ENCODE data around the gene PRH1. TPM values are rescaled to one million over a fixed set of nuclear protein-coding genes. Genes with fewer than 3 reads are reported as not detected.

The PRH1 gene
- total RNA-seq = 5.2 and 8.3 TPM in 2 replicates

DNA sequence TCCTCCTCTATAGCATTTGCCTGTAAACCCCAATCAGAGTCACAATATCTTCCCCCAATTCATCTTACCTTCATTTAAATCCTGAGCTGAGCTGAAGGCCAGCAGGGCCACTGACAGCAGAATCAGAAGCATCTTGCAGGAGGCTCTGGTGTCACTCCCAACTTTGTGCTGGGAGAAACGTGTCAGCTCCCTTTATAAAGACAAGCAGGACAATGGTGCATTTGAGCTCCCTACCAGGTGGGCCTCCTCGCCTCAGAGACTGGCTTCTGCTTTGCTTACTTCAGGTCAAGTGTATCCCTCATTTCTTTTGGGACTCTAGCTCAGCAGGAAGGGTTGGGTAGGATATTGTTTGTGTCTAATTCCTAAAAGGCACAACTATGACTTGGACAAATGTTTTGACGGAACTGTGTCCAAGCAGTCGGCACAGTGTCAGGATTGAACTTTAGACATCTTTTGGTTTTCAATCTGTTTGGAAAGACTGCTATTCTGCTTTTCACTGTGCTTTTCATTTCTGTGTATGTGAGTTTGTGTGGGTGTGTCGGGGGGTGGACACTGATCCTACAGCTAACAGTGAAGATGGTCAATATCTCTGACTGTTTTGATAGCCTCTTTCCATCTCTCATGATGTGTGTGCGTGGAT lies at the start of gene PRH1:
PRH1 (minus strand) TSS at position 170 of the 640 bp plus-strand sequence; CDS start at position 132, 38 bp downstream.
- DNase-seq (ENCODE audit: low read depth in 2 of 2) = no peak

DNA sequence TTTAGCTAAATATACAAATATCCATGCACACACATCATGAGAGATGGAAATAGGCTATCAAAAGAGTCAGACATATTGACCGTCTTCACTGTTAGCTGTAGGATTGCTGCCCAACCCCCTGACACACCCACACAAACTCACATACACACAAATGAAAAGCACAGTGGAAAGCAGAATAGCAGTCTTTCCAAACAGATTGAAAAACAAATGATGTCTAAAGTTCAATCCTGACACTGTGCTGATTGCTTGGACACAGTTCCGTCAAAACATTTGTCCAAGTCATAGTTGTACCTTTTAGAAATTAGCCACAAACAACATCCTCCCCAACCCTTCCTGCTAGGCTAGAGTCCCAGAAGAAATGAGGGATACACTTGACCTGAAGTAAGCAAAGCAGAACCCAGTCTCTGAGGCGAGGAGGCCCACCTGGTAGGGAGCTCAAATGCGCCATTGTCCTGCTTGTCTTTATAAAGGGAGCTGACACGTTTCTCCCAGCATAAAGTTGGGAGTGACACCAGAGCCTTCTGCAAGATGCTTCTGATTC lies 44.8 kb upstream of the PRH1 start, which contains the start of gene PRH2:
PRH2 (plus strand) TSS at position 491 of the 541 bp plus-strand sequence; CDS start at position 529, 38 bp downstream.
- no peak for DNase-seq (ENCODE audit: low read depth in 2 of 2)

DNA sequence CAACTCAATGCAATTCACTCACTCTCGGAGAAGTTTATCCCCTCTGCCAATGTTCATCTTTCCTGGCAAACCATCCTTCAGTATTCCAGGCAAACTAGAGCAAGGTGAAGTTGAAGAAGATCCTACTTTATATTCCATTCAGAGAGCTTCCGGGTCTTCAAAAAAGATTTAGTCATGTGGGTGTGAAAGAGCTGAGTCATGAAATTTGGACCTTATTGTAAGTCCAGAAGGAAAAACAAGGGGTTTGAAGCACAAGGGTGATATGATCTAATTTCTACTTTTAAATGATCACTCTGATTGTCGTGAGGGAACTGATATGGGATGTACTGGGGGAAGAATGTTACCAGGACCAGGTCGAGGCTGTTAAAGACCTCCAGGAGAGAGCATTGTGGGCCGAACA lies 42.2 kb upstream of the PRH1 start:
- DNase-seq (ENCODE audit: low read depth in 2 of 2) = no peak

DNA sequence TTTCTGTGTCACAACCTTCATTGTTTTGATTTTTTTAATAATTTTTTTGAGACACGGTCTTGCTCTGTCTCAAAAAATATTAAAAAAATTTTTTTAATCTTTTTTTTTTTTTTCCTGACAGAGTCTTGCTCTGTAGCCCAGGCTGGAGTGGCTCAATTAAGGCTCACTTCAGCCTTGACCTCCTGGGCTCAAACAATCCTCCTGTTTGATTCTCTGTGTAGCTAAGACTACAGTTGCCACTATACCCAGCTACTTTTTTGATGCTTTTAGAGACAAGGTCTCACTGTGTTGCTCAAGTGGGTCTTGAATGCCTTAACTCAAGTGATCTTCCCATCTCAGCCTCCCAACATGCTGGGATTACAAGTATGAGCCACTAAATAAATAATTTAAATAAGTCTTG lies 35.8 kb upstream of the PRH1 start:
- no peak for DNase-seq (ENCODE audit: low read depth in 2 of 2)

DNA sequence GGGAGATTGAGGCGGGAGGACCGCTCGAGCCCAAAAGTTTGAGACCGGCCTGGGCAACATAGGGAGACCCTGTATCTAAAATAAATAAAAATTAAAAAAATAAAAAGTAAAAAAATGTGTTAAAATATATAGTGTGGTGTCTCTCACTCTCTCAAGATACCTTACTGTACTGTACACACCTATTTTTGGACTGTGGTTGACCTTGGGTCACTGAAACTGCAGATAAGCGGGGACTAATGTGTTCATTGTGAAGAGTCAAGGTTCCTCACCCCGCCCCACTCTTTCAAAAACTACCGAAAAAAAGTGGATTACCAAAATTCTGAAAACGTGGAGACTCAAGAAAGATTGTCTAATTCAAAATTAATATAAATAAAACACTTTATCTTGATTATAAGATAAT lies 26.3 kb upstream of the PRH1 start:
- DNase-seq (ENCODE audit: low read depth in 2 of 2) = no peak

DNA sequence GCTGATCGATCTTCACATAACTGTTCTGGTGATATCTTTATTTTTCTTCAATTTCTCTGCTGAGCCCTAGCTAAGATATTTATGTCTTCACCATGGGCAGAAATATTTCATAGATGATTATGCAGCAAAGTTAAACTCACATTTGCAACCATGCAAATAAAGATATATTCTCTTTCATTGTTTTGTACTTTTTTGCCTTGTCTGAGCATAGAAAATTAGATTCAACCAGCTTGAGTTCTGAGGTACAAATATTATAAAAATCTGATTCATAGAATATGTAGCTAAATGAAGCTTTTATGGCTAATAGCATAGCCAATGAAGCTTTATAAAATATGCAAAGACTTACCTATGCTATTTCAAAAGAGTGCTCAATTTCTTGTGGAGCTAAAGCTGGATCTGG lies 25.4 kb upstream of the PRH1 start, which contains the start of gene TAS2R13:
TAS2R13 (minus strand) TSS at position 101 of the 400 bp plus-strand sequence. CDS start 264 bp downstream, outside the sequence.
- DNase-seq (ENCODE audit: low read depth in 2 of 2) = no peak

DNA sequence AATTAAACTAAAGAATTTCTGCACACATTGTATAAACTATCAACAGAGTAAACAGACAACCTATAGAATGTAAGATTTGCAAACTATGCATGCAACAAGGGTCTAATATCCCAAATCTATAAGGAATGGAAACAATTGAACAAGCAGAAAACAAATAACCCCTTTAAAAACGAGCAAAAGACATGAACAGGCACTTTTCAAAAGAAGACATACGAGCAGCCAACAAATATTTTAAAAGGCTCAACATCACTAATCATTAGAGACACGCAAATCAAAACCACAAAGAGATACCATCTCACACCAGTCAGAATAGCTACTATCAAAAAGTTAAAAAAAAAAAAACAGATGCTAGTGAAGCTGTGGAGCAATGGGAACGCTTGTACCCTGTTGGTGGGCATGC lies 20.6 kb upstream of the PRH1 start:
- no peak for DNase-seq (ENCODE audit: low read depth in 2 of 2)

DNA sequence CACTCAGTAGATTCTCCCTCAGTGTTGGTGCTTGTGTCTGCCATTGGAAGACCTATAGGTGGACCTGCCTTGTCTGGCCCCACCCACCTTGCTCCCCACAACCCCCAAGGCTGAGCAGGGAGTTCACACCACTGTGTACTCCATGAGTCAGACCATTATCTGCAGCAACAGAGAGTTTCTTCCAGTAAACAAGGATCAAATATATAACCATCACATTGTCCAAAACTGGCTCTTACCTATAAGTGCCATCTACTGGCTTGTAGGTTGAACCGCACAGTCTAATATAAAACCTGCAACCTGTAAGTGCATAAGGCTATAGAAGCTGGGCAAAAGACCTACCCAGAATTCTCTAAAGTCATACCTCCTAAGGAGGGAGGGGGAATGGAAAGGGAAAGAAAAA lies 17.4 kb upstream of the PRH1 start:
- DNase-seq (ENCODE audit: low read depth in 2 of 2) = peak in 1 of 2 donors; percentile 5

DNA sequence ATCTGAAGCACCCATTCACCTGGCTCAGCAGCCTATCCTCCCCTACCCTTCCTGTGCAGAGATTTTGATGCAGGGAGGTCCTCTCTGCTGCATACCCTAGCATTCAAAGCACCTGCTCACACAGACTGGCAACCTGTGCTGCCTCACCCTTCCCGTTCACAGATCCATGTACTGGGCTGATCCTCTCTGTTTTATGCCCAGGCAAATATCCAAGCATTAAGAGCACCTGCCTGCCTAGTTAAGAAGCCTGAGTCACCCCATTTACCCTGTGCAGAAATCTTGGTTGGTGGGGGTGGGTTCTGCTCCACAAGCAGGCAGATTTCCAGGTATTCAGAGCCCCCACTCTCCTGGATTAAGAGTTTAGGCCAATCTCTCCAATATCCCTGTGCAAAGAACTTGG lies 16.9 kb upstream of the PRH1 start:
- DNase-seq (ENCODE audit: low read depth in 2 of 2) = no peak

DNA sequence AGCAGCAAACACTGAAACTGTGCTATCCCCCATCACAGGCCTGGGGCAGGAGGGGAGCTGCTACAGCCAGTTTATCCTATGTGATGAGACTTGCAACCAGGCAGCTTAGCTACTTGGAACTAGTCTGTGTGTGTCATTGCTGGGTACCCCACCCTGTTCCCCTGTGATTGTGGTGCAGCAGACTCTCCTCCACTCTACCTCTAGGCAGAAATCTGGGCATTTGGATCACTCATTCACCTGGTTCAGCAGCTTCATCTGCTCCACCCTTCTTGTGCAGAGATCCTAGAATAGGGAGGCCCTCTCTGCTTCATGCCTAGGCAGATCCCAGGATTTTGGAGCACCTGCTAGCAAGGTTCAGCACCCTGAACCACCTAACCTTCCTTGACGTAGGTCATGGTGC lies 16.5 kb upstream of the PRH1 start:
- no peak for DNase-seq (ENCODE audit: low read depth in 2 of 2)

DNA sequence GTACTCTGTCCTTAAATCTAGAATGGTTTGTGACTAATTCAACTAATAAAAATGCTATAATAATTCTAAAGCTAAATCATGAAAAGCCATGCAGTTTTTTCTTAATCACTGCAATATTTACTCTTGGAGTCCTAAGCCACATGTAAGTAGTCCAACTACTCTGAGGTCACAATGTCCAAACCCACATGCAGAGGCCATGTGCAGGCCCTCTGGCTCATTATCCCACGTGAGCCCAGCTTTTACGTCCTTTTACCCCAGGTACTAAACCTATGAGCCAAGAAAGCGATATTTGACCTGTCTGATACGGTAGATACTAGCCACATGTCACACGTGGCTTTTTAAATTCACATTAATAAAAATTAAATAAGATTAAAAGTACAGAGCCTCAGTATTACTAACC lies 12.8 kb upstream of the PRH1 start:
- no peak for DNase-seq (ENCODE audit: low read depth in 2 of 2)

DNA sequence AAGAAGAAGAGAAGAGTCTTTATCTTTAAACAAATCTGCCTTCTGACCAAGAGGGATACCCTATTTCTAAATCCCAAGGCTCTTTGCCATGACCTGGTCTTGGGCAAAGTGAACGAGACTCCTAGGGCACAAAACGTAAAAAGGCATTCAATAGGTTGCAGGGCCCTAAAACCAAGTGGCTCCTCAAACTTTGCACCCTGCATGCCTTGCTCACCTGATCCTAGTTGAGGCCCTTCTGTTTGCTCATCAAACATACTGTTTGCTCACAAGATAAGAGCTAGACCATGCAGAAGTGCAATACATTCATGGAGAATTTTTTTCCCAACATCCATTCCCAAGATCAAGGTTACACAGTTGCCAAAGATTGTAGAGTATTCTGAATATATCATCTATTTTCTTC lies 7.9 kb upstream of the PRH1 start:
- DNase-seq (ENCODE audit: low read depth in 2 of 2) = no peak

DNA sequence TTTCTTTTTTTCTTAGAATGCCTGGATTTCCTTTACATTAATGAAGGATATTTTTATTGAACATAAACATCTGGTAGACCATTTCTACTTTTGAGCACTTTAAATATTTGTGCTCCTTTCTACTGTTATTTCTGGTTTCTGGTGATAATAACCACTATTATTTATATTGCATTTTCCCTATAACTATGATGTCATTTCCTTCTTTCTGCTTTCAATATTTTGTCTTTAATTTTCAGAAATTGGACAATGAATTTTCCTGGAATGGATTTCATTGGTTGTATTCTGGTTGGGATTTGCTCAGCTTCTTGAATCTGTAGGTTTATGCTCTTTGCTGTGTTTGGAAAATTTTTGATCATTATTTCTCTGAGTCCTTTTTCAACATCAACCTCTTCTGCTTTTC lies 5.2 kb upstream of the PRH1 start:
- DNase-seq (ENCODE audit: low read depth in 2 of 2) = no peak

DNA sequence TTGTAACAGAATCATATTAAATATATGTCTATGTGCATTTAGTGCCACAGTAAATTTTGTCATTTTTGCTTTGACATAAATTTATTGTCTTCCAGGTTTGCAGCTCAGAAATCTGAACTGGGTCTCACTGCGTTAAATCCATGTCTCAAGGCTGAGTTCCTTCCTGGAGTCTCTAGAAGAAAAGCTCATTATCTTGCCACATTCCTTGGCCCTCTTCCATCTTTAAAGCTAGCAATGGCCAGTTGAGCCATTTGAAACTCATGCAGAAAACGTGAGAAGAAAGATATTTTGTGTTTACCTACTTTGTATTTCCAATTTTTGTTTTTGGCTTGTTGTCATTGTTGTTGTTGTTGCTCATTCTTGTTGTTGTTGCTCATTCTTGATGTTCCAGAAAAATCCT lies 10.7 kb downstream of the PRH1 start:
- DNase-seq (ENCODE audit: low read depth in 2 of 2) = peak in 1 of 2 donors; percentile 41

DNA sequence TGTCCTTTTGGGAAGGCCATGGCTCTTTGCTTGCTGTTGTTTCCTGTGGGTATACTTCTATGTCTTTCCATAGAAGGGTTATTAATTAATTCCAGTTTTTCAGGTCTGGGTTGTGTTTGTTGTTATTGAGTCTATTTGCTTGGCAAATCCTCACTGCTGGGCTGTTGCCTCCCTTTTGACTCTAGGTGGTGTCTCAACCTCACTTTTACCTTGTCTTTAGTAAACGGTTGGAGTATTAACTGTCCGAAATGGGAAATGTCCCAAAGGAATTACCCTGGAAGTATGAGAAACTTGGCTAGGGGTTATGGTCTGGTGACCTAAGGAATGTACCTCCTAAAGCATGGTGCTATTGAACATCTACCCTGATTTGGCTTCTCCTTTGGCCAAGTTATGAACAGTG lies 16.7 kb downstream of the PRH1 start:
- DNase-seq (ENCODE audit: low read depth in 2 of 2) = no peak

DNA sequence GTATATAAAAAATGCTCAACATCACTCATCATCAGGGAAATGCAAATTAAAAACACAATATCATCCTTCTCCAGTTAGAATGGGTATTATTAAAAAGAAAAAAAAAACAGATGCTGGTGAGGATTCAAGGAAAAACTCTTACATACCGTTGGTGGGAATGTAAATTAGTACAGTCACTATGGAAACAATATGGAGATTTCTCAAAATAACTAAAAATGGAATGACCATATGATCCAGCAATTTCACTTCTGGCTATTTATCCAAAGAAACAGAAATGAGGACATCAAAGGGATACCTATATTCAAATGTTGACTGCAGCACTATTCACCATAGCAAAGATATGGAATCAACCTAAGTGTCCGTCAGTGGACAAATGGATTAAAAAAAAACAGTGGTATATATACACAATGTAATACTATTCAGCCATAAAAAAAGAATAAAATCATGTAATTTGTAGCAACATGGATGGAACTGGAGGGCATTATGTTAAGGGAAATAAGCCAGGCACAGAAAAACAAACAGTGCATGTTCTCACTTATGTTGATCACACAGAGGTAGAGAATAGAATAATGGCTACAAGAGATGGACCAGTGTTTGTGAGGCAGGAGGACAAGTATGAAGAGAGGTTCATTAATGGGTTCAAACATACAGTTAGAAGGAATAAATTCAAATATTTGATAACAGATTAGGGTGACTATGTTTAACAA lies 20.4 kb downstream of the PRH1 start:
- DNase-seq (ENCODE audit: low read depth in 2 of 2) = no peak

DNA sequence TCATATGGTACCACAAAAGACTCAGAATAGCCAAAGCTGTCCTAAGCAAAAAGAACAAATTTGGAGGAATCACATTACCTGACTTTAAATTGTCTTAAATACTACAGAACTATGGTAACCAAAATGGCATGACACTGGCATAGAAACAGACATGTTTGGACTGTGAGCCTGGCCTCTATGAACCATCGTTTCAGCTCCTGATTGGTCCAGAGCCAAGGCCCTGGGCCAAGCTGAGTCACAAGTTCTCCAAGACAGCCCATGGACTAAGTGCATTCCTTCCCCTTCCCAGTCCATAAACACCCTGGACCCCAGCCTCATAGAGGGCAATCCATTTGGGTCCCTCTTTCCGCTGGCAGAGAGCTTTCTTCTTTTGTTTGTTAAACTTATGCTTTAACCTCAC lies 22.7 kb downstream of the PRH1 start:
- no peak for DNase-seq (ENCODE audit: low read depth in 2 of 2)

DNA sequence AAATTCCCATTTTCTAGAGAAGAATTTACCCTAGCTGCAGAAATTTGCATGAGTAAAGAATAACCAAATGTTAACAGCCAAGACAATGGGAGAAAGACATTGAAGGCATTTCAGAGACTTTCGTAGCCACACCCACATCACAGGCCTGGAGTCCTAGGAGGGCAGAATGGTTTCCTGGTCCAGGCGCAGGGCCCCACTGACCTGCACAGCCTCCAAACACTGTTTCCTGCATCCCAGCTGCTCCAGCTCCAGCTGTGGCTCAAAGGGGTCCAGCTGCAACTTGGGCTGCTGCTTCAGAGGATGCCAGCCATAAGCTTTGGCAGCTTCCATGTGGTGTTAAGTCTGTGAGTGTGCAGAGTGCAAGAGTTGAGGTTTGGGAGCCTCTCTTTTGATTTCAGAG lies 28.2 kb downstream of the PRH1 start:
- no peak for DNase-seq (ENCODE audit: low read depth in 2 of 2)

DNA sequence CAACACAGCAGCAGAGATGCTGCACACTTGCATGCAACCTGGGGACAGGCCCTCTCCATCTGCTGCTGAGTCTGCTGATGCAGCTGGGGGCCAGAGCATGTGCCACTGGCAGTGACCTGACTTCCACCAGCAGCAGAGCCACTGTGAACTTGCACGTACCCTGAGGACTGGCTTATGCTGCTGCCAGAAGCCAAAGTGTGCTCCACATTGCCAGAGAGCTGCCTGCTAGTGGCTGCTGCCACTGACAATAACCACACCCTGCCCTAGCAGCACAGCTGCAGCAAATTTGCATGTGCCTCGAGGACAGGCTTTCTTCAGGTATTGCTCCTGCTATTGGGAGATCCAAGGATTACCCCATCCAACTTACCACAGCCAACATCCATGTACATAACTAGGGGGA lies 30.3 kb downstream of the PRH1 start:
- no peak for DNase-seq (ENCODE audit: low read depth in 2 of 2)

DNA sequence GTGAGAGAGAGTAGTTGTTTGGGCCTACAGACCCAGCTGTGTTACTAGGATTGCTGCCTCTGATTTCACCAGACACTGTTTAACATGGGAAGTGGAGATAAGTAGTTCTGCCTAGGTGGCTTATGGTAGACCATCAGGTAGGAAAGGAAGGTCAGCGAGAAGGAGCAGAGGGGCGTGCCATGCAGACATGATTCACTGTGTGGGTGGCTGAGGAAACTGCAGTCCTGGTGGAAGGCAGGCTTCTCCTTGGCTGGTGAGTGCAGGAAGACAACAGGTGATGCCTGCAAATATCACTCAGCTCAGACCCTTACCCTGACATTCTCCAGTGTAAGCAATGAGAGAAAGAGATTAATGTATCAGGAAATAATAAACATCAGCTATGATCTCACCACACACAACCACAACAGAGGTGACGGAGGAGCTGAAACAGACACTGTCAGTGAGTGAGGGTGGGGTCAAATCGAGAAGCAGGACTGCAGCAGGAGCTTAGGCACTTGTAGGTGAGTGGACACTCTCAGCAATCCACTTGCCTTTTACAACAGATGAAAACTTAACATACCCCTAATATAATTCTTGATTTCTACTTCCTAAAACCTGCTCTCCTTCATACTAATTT lies 32.7 kb downstream of the PRH1 start:
- DNase-seq (ENCODE audit: low read depth in 2 of 2) = no peak

DNA sequence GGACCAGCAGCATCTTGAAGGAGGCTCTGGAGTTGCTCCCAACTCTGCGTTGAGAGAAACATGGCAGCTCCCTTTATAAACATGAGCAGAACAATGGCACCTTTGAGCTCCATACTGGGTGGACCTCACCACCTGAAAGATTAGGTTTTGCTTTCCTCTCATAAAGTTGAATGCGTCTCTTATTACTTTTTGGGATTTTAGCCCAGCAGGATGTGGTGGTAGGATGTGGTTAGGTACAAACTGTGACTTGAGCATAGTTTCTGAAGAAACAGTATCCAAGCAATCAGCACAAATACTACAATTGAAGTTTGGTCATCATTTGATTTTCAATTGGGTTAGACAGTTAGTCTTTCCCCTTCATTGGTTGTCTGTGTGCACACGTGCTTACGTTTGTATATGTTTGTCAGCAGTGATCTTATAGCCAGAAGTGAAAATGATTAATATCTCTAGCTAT lies 34.6 kb downstream of the PRH1 start, which contains the start of gene PRR4:
PRR4 (minus strand) TSS at position 51 of the 454 bp plus-strand sequence; CDS start at position 13, 38 bp downstream.
- DNase-seq (ENCODE audit: low read depth in 2 of 2) = no peak

DNA sequence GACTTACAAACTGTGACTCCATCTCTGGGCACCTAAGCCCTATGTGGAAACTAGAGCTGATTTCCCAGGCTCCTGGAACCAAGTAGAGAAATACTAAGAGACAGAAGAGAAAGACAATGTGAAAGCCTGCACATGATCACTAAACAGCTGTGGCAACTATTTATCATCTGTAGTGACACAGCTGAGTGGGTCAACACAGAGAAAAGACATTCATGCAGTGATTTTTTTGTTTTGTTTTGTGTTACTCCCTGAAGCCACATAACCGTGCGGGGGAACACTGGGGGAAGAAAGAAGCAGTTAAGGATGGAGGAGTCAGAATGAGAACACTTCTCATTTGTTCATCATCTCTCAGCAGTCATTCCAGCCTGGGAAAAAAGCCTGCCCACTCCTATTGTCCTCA lies 36.3 kb downstream of the PRH1 start:
- DNase-seq (ENCODE audit: low read depth in 2 of 2) = no peak
